ENCODE results near the gene CHST2.

- TF ChIP-seq CTCF (IDR thresholded peaks at IDR 0.05) (no peak), POLR2A (IDR thresholded peaks at IDR 0.05) (no peak), POLR2AphosphoS5 (IDR thresholded peaks at IDR 0.05) (no peak)
Observed at GRCh38 chr3:143160437-143160836, 40.9 kb downstream of the CHST2 start.
